Ramos (cell line): Measurements from ENCODE around the gene DNAI1.
"Not testable (repeated sequence)": the region's sequence is repeated elsewhere in the genome, so short reads cannot be mapped to it uniquely, and the experiment has no call there.

ENCODE experiments used
- in situ Hi-C: fragments of 300-500 bp; cut with MboI; formaldehyde crosslinking; loops from one replicate; pipeline ENCODE4 v1.14.3; 2022; ENCODE audit warnings: low sequenced_read_pairs; ENCODE audit not compliant: unreplicated experiment

DNAI1 gene

GRCh38 chr9:34482746-34483145, 24.1 kb downstream of the DNAI1 start:
- in situ Hi-C loops: not testable (repeated sequence)

- in situ Hi-C loops: no loop called here
Measured at GRCh38 chr9:34484678-34485077, 26.1 kb downstream of the DNAI1 start.

- in situ Hi-C loops: no loop called here
Measured at GRCh38 chr9:34485822-34486221, 27.2 kb downstream of the DNAI1 start.

GRCh38 chr9:34486572-34486971, 28.0 kb downstream of the DNAI1 start:
- in situ Hi-C loops: no loop called here

GRCh38 chr9:34490360-34490759, 31.8 kb downstream of the DNAI1 start:
- in situ Hi-C loops: loop anchor here (5.0 kb wide), 1 partner anchor 58 kb away; no protein-coding TSS in a partner anchor

- in situ Hi-C loops: loop anchor here (5.0 kb wide), 1 partner anchor 58 kb away; no protein-coding TSS in a partner anchor
Measured at GRCh38 chr9:34490760-34491159, 32.2 kb downstream of the DNAI1 start.

GRCh38 chr9:34491596-34491995, 33.0 kb downstream of the DNAI1 start:
- in situ Hi-C loops: loop anchor here (5.0 kb wide), 1 partner anchor 59 kb away; no protein-coding TSS in a partner anchor

- in situ Hi-C loops: loop anchor here (5.0 kb wide), 1 partner anchor 60 kb away; no protein-coding TSS in a partner anchor
Measured at GRCh38 chr9:34492051-34492450, 33.4 kb downstream of the DNAI1 start.

GRCh38 chr9:34493972-34494535, 35.4 kb downstream of the DNAI1 start:
- in situ Hi-C loops: loop anchor here (5.0 kb wide), 1 partner anchor 62 kb away; no protein-coding TSS in a partner anchor

- in situ Hi-C loops: no loop called here
Measured at GRCh38 chr9:34496149-34496712, 37.6 kb downstream of the DNAI1 start.

GRCh38 chr9:34498553-34498952, 39.9 kb downstream of the DNAI1 start:
- in situ Hi-C loops: no loop called here

- in situ Hi-C loops: no loop called here
Measured at GRCh38 chr9:34499076-34499475, 40.5 kb downstream of the DNAI1 start.

- in situ Hi-C loops: no loop called here
Measured at GRCh38 chr9:34500623-34501267, 42.1 kb downstream of the DNAI1 start.

GRCh38 chr9:34501372-34501771, 42.8 kb downstream of the DNAI1 start:
- in situ Hi-C loops: no loop called here

- in situ Hi-C loops: no loop called here
Measured at GRCh38 chr9:34501889-34502425, 43.4 kb downstream of the DNAI1 start.

- in situ Hi-C loops: no loop called here
Measured at GRCh38 chr9:34502471-34502870, 43.9 kb downstream of the DNAI1 start.

GRCh38 chr9:34502891-34503290, 44.3 kb downstream of the DNAI1 start:
- in situ Hi-C loops: no loop called here

GRCh38 chr9:34503406-34503805, 44.8 kb downstream of the DNAI1 start:
- in situ Hi-C loops: no loop called here

GRCh38 chr9:34505370-34506120, 46.9 kb downstream of the DNAI1 start:
- in situ Hi-C loops: no loop called here

- in situ Hi-C loops: no loop called here
Measured at GRCh38 chr9:34506623-34507022, 48.0 kb downstream of the DNAI1 start.

GRCh38 chr9:34507556-34507955, 49.0 kb downstream of the DNAI1 start:
- in situ Hi-C loops: no loop called here
